Hematopoietic multipotent progenitor cell treated with erythropoietin and hydrocortisone succinate and interleukin-3 and kit ligand, for 6 days (in vitro differentiated cells): ENCODE measurements around the gene KCNE4.
"Not testable (repeated sequence)": the region's sequence is repeated elsewhere in the genome, so short reads cannot be mapped to it uniquely, and the experiment has no call there.

Experiments used
- DNase-seq: peaks from one replicate; pipeline ENCODE4 v3.0.0-alpha.2; 2015

KCNE4 gene

DNA sequence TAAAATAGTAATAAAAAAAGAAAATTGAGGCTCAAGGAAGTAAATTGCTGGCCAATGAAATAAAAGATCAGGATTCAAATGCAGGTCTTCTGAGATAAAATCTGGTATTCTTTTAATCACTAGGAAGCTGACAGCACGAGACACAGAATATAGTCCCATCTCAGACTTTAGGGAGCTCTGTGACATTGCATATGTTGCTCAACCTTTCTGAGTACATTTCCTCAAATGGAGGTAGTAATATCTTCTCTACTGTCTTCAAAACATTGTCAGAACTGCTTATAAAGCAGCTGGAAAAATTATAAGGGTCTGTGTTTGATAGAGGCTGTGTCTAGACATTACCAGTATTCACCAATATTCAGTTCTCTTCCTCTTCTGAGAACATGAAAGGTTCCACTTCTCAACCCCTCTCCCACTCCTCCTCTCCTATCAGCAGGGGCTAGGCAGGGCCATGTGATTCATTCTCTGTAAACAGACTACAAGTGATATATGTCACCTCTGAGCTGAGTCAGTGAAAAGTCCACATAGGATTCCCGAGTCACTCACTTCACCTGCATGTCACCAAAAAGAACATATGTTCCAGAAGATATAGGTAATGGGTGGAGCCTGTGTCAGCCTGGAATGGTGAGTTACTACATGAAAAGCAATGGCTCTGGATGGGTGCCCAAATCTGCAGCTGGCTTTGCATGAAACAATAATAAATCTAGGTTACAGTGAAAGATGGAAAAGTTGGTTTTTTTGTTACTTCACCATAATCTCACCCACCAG, 7.1 kb downstream of the KCNE4 start:
- DNase-seq, result no peak

DNA sequence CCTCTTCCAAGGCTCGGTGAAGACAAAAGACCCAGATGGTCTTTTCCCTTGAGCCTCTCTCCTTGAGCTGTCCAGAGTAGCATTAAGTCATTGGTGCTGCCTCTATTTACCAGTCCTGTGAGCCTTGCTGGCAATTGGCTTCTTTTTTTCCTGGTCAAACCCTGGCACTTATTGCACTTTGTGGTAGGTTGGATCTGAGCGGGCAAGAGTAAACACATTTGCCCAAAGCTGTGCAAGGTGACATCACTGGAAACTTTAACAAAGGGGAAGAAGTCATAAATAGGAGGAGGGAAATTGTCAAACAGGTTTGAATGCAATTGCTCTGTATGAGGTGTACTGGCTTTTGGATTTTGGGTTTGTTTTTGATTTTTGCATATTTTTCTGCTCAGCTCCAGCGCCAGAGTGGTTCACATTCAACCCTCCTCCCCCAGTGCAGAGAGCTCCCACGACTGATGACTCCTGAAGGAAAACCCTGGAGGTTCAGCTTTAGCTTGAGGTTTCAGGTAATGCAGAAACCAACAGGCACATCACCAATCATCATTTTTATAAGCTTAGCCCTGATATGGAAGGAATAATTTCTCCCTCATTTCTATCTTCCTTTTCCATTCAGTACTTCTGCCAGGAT, 8.3 kb downstream of the KCNE4 start:
- DNase-seq, result no peak

DNA sequence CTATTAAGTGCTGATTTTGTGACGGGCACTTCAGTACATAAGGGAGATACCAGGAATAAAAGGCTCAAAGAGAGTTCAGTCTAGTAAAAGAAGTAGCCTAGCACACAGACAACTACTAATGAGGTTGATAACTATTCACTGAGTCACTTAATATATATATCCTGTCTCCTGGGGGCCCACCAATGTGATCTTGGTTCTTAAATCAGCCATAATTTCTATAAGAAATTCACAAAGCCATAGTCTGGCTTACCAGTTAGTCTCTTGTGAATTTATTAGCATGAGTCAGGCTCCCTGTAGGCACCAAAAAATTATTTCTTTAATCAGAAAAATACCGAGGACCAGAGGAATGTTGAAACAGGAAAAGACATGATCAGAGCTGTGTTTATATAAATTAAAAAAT, 10.4 kb downstream of the KCNE4 start:
- no peak for DNase-seq

DNA sequence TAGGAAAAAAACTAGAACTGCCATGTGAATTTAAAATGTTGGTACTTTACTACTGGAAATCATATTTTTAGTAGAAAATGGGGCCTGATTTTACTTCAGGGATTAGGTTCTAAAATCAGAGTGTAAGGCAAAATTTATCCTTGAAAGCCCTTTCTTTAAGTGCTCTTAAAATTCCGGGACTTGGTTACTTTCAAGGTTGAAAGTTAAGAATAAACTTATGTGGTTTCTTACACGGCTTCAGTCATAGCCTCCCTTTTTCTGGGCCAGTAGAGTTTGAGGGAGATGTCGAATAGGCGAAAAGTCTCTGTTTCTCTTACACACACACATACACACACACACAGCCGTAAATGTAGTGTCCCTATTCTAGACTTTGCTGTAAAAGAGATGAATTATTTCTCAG, 13.1 kb downstream of the KCNE4 start:
- no peak for DNase-seq

GRCh38 chr2:223066721-223067120, 14.7 kb downstream of the KCNE4 start:
- no peak for DNase-seq

- no peak for DNase-seq
Observed at GRCh38 chr2:223068071-223068470, 16.1 kb downstream of the KCNE4 start.

DNA sequence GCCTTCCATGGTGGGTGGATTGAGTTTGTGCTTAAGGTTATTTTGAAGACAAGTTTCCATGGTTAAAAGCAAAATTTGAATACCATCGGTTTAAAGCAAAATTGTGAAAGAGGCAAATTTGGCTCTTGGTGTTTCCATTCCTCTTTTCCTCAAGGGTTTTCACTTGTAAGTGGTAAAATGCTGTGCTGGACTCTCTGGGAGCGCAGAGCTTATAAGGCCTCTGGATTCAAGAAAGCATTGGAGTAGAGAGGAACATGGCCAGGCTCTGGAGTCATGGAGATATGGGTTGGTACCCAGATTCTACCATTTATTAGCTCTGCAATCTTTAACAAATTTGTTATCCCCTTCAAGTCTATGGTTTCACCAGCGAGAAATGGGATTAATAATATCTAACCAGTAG, 17.5 kb downstream of the KCNE4 start:
- no peak for DNase-seq

- DNase-seq, result no peak
Observed at GRCh38 chr2:223069988-223070387, 18.0 kb downstream of the KCNE4 start.

DNA sequence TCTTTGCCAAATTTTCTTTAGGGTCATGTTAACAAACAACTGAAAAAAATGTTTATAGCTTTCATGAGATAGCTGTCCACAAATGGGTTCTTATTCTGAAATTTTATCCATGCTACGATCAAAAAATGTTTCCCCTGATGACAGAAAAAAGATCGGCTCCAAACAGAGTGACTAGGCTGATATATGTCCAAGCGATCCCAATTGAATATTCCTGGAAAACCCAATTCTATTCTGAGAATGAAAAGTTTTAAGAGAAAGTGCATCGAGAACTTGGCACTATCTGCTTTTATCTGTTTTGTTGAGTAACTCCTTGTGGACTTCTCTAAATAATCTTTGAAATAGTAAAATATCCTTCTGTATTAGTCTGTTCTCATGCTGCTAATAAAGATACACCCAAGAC, 19.1 kb downstream of the KCNE4 start:
- DNase-seq, result no peak

GRCh38 chr2:223072826-223073225, 20.8 kb downstream of the KCNE4 start:
- DNase-seq, result no peak

- DNase-seq, result no peak
Observed at GRCh38 chr2:223075301-223076270, 23.6 kb downstream of the KCNE4 start.

GRCh38 chr2:223076573-223076972, 24.6 kb downstream of the KCNE4 start:
- DNase-seq, result no peak

- no peak for DNase-seq
Observed at GRCh38 chr2:223078482-223078881, 26.5 kb downstream of the KCNE4 start.

GRCh38 chr2:223079378-223079777, 27.4 kb downstream of the KCNE4 start:
- no peak for DNase-seq

GRCh38 chr2:223079925-223080324, 27.9 kb downstream of the KCNE4 start:
- no peak for DNase-seq

DNA sequence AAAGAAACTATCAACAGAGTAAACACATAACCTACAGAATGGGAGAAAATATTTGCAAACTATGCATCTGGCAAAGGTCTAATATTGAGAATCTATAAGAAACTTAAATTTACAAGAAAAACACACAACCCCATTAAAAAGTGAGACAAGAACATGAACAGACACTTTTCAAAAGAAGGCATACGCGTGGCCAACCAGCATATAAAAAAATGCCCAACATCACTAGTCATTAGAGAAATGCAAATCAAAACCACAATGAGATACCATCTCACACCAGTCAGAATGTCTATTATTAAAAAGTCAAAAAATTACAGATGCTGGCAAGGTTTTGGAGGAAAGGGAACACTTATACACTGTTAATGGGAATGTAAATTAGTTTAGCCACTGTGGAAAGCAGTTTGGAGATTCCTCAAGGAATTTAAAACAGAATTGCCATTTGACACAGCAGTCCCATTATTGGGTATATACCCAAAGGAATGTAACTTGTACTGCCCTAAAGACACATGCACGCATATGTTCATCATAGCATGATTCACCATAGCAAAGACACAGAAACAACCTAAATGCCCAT, 28.9 kb downstream of the KCNE4 start:
- DNase-seq, result not testable (repeated sequence)

GRCh38 chr2:223081789-223082188, 29.8 kb downstream of the KCNE4 start:
- DNase-seq, result no peak

DNA sequence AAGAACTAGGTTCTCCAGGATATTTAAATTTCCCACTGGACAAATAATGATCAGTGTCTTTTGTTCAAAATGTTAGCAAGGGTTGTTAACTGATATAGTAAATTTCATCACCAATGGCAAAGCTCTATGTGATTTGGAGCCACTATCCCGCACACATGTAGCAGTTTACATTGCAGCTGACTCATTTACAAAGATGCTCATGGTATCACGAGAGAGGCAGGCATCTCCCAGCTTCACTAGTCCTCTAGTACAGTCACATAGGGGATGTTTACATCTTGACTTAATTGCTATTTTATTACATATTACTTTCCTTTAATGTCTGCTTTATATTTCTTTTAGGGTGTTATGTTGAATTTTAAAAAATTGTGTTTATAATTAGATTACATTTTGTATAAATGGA, 30.7 kb downstream of the KCNE4 start:
- DNase-seq, result no peak

DNA sequence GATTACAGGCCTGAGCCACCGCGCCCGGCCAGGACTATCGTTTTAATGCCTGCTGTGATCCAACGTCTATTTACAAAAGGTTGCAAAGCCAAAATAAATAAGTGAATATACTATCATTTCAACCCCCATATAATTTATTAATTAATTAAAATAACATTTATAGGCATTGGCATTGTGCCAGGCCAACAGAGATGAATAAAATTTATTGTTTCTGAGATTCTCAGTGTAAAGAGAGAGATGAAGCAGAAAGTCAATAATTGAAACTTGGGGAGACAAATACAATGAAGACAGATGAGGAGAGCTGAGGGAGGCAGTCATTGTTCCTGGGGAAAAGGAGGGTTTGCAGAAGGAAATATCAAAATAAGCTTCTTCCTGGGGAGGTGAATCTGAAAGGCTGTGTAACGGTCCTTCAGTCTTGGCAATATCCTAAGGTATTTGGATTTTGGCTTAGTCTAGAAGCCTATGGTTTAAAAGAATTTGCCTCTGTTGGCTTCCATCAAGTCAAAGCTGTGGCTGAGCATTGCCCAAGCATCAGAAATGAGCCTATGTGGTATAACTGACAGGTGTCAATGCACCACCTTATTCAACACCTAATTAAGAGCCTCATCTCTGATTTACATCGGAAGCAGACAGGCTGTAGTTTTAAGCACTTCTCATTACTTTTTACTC, 31.5 kb downstream of the KCNE4 start:
- no peak for DNase-seq

DNA sequence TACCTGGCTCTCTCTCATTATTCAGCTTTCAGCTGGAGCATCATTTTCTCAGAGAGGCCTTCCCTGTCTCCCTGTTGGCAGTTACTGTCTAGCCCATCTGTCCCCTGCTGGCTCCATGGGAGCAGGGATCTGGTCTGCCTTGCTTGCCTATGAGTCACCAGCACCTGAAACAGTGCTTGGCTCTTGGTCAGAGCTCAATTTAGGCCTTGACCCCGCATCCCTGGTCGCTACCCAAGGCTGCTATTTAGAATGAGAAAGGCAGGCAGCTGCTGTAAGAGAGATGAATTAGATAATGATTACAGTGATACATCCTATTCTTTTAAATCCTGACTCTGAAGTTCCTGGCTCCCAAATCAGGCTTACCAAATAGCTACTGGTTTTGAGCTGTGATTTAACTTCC, 32.9 kb downstream of the KCNE4 start:
- no peak for DNase-seq

DNA sequence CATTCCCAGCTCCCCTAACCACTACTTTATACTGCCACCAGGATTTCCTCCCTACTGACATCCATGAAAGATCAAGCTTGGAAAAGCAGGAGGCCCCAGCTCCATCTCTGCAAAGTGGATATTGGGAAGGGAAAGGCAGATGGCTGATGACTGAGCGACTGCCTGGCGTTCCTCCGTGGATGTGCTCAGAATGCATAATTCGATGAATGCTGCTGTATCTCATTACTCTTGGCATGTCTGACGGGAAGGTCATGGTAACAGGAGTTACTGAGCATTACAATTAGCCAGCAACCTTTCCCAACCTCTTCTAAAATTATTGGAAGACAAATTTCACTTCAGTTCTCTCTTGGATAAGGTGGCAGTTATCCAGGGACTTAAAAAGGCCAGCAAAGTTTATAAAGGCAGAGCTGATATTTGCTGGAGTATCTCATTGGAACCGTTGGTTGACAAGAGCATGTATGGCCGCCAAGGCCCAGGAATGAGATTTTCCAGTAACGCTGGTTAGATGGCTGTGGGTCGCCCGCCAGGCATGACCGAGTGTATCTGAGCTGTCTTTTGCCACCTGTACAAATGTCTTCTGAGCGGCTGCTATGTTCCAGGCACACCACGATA, 34.5 kb downstream of the KCNE4 start:
- DNase-seq, result no peak

GRCh38 chr2:223087466-223087865, 35.5 kb downstream of the KCNE4 start:
- no peak for DNase-seq
